ENCODE measurements around the gene RASAL2. TPM values are rescaled to one million over a fixed set of nuclear protein-coding genes. Genes with fewer than 3 reads are reported as not detected.

RASAL2 gene
- total and polyA plus RNA-seq, 2 of the 13 experiments (the other 11 are each of a cell fraction or from before 2014, with no cell fraction given) = 5.4 to 5.9 TPM

DNA sequence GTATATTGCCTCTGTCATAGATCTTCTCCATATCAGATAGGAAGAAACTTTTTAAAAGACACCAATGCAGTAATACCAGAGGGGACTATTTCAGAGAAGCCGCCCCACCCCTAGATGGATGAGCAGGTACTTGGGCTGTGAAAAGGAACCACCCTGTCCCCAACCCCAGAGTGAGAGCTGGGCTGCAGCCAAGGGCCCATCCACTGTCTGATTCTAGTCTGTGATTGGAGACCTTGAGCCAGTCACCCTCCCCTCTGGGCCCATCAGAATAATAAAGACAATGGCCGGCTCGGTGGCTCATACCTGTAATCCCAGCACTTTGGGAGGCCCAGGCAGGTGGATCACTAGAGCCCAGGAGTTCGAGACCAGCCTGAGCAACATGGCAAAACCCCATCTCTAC, 397.8 kb downstream of the RASAL2 start:
- no peaks in the 10 kb centered on the region for H4K20me1 ChIP-seq (ENCODE audit: insufficient read depth, low read length)
- H3K9me3 ChIP-seq (ENCODE audit: low read length) = no peaks in the 10 kb centered on the region
- H3K4me1 ChIP-seq (ENCODE audit: insufficient read depth, low read length) = peaks cover 13% of the 10 kb centered on the region
- peaks cover 7 to 41% of the 10 kb centered on the region in 2 experiments; a peak in 4 of 5 replicates for H3K27me3 ChIP-seq (ENCODE audit: control insufficient read depth in 1 of 2, insufficient read depth in 2 of 2, low read length in 2 of 2)
- no peak overlapping the region for H3K9ac ChIP-seq (ENCODE audit: insufficient read depth, low read depth, low read length)
- ATAC-seq (no peak), DNase-seq (ENCODE audit: low spot score) (no peak), FAIRE-seq (no peak)
- H3K36me3 ChIP-seq (replicated peaks in 1 of 2; ENCODE audit: control insufficient read depth in 1 of 2, insufficient read depth in 2 of 2, low read length in 2 of 2) = no peaks in the 10 kb centered on the region
- ChIA-PET CTCF (ENCODE audit: low intra/inter-chr PET ratio, low total read pairs) (no interaction called here), POLR2A (no interaction called here)
- BruUV-seq (replicated peaks) = no TSS peak
- TF ChIP-seq ZNF788 (CRISPR knock-in tag; IDR thresholded peaks at IDR 0.05; ENCODE audit: borderline replicate concordance) = no peak
- TF ChIP-seq, protein P1, sequence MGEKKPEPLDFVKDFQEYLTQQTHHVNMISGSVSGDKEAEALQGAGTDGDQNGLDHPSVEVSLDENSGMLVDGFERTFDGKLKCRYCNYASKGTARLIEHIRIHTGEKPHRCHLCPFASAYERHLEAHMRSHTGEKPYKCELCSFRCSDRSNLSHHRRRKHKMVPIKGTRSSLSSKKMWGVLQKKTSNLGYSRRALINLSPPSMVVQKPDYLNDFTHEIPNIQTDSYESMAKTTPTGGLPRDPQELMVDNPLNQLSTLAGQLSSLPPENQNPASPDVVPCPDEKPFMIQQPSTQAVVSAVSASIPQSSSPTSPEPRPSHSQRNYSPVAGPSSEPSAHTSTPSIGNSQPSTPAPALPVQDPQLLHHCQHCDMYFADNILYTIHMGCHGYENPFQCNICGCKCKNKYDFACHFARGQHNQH (CRISPR knock-in tag; IDR thresholded peaks at IDR 0.05) = no peak
- H2AFZ ChIP-seq (ENCODE audit: low read length) = no peak overlapping the region
- H3K4me2 ChIP-seq (ENCODE audit: low read depth, low read length) = no peak overlapping the region
- no peak overlapping the region for H3K27ac ChIP-seq (ENCODE audit: extremely low read length, insufficient read depth, low read length)
- no peak overlapping the region for H3K4me3 ChIP-seq (replicated peaks in 1 of 3; ENCODE audit: insufficient read depth in 1 of 3, low read depth in 2 of 3, low read length in 3 of 3)
- 51% methylated on average over 3 of the region's 4 CpGs for WGBS (ENCODE audit: low lambda C conversion rate)
- no peaks in the 10 kb centered on the region for H3K79me2 ChIP-seq (ENCODE audit: insufficient read depth, low read length)
- intact Hi-C loops (cut with micrococcal nuclease; ENCODE audit: unreplicated experiment) (no loop called here), in situ Hi-C loops (cut with HindIII; ENCODE audit: extremely low pct_ligation_motif_present, low pct_unique_long_range_greater_than_20kb) (no loop called here)

DNA sequence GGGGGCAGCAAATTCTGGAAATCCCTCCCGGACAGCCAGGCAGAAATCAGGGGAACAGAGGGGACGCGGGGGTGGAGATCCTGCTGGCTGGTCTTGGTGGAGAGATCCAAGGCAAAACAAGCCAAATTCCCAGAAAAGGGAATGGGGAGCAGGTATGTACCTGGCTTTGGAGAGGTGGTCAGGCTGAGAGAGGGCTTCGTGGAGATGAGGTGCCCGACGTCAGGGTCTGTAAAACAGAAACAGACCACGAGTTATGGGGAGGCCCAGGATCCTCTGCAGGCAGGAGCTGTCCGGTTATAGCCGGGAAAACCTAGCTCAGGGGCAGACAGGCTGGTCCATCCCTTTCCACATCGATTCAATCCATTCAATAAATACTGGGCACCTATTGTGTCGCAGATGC, 398.4 kb downstream of the RASAL2 start:
- peaks cover 7 to 44% of the 10 kb centered on the region in 2 experiments; a peak in 4 of 5 replicates for H3K27me3 ChIP-seq (ENCODE audit: control insufficient read depth in 1 of 2, insufficient read depth in 2 of 2, low read length in 2 of 2)
- in situ Hi-C loops (cut with HindIII; ENCODE audit: extremely low pct_ligation_motif_present, low pct_unique_long_range_greater_than_20kb) = no loop called here
- no peaks in the 10 kb centered on the region for H3K79me2 ChIP-seq (ENCODE audit: insufficient read depth, low read length)
- H4K20me1 ChIP-seq (ENCODE audit: insufficient read depth, low read length) = no peaks in the 10 kb centered on the region
- POLR2A ChIA-PET = no interaction called here
- no peak overlapping the region for H3K4me2 ChIP-seq (ENCODE audit: low read depth, low read length)
- WGBS (ENCODE audit: low lambda C conversion rate) = 48% methylated on average over 11 of the region's 11 CpGs
- no peak for ATAC-seq
- FAIRE-seq = no peak
- no peak overlapping the region for H2AFZ ChIP-seq (ENCODE audit: low read length)
- no peak for TF ChIP-seq BHLHE40 (IDR thresholded peaks at IDR 0.05; ENCODE audit: low read length)
- TF ChIP-seq, protein P2, sequence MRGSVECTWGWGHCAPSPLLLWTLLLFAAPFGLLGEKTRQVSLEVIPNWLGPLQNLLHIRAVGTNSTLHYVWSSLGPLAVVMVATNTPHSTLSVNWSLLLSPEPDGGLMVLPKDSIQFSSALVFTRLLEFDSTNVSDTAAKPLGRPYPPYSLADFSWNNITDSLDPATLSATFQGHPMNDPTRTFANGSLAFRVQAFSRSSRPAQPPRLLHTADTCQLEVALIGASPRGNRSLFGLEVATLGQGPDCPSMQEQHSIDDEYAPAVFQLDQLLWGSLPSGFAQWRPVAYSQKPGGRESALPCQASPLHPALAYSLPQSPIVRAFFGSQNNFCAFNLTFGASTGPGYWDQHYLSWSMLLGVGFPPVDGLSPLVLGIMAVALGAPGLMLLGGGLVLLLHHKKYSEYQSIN (CRISPR knock-in tag; IDR thresholded peaks at IDR 0.05; ENCODE audit: borderline replicate concordance) = no peak
- TF ChIP-seq, protein P3, sequence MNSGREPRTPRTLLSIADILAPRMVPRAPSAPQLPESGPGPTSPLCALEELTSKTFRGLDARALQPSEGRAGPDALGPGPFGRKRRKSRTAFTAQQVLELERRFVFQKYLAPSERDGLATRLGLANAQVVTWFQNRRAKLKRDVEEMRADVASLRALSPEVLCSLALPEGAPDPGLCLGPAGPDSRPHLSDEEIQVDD (CRISPR knock-in tag; IDR thresholded peaks at IDR 0.05; ENCODE audit: borderline replicate concordance) = no peak
- no peak for TF ChIP-seq ZKSCAN5 (CRISPR knock-in tag; IDR thresholded peaks at IDR 0.05)
- no peak for TF ChIP-seq ZNF766 (CRISPR knock-in tag; IDR thresholded peaks at IDR 0.05; ENCODE audit: borderline replicate concordance)
- TF ChIP-seq ZC3H4 (CRISPR knock-in tag; IDR thresholded peaks at IDR 0.05; ENCODE audit: borderline replicate concordance) = no peak
- TF ChIP-seq MTA3 (CRISPR knock-in tag; IDR thresholded peaks at IDR 0.05) = no peak
- no peak for TF ChIP-seq CENPT (CRISPR knock-in tag; IDR thresholded peaks at IDR 0.05; ENCODE audit: low read depth)
- no peak overlapping the region for H3K27ac ChIP-seq (ENCODE audit: extremely low read length, insufficient read depth, low read length)
- peaks cover 11% of the 10 kb centered on the region for H3K4me1 ChIP-seq (ENCODE audit: insufficient read depth, low read length)
- BruUV-seq (replicated peaks) = no TSS peak
- no peaks in the 10 kb centered on the region for H3K9me3 ChIP-seq (ENCODE audit: low read length)
- CTCF ChIA-PET (ENCODE audit: low intra/inter-chr PET ratio, low total read pairs) = no interaction called here
- H3K4me3 ChIP-seq (replicated peaks in 1 of 3; ENCODE audit: insufficient read depth in 1 of 3, low read depth in 2 of 3, low read length in 3 of 3) = no peak overlapping the region
- no peak for DNase-seq (ENCODE audit: low spot score)
- intact Hi-C loops (cut with micrococcal nuclease; ENCODE audit: unreplicated experiment) = no loop called here
- no peak overlapping the region for H3K9ac ChIP-seq (ENCODE audit: insufficient read depth, low read depth, low read length)
- no peaks in the 10 kb centered on the region for H3K36me3 ChIP-seq (replicated peaks in 1 of 2; ENCODE audit: control insufficient read depth in 1 of 2, insufficient read depth in 2 of 2, low read length in 2 of 2)

Measured in HepG2 (cell line).